Effector memory CD4-positive, alpha-beta T cell (primary cell): ENCODE data around the gene TNXB.

ENCODE experiments used
- DNase-seq, 3 donors: peaks; one replicate each; pipeline ENCODE4 v3.0.0-alpha.2; 2020
- H3K27ac ChIP-seq: 2 replicates; pipeline ENCODE4 v1.7.0; 2013; ENCODE audit warnings: mild to moderate bottlenecking, low read length, moderate library complexity; ENCODE audit not compliant: insufficient read depth, poor library complexity, severe bottlenecking
- H3K27me3 ChIP-seq: replicated peaks from 2 replicates; pipeline ENCODE4 v1.7.0; 2013; ENCODE audit warnings: mild to moderate bottlenecking, low read length; ENCODE audit not compliant: insufficient read depth, control insufficient read depth, poor library complexity, severe bottlenecking
- H3K36me3 ChIP-seq: 2 replicates; pipeline ENCODE4 v1.7.0; 2013; ENCODE audit warnings: mild to moderate bottlenecking, low read length, moderate library complexity; ENCODE audit not compliant: control insufficient read depth, insufficient read depth
- H3K4me1 ChIP-seq: 2 replicates; pipeline ENCODE4 v1.7.0; 2013; ENCODE audit warnings: low read length, mild to moderate bottlenecking; ENCODE audit not compliant: control insufficient read depth, insufficient read depth, poor library complexity, severe bottlenecking
- H3K4me3 ChIP-seq: 2 replicates; pipeline ENCODE4 v1.7.0; 2013; ENCODE audit warnings: low read length, low read depth, mild to moderate bottlenecking; ENCODE audit not compliant: insufficient read depth, poor library complexity, severe bottlenecking
- H3K9me3 ChIP-seq: 2 replicates; pipeline ENCODE4 v1.7.0; 2013; ENCODE audit warnings: mild to moderate bottlenecking, low read length, moderate library complexity; ENCODE audit not compliant: control insufficient read depth
- total RNA-seq, 3 donors: gene quantifications; one replicate each; lab custom pipeline; 2026; lab: John Stamatoyannopoulos, UW

TNXB gene, protein sequence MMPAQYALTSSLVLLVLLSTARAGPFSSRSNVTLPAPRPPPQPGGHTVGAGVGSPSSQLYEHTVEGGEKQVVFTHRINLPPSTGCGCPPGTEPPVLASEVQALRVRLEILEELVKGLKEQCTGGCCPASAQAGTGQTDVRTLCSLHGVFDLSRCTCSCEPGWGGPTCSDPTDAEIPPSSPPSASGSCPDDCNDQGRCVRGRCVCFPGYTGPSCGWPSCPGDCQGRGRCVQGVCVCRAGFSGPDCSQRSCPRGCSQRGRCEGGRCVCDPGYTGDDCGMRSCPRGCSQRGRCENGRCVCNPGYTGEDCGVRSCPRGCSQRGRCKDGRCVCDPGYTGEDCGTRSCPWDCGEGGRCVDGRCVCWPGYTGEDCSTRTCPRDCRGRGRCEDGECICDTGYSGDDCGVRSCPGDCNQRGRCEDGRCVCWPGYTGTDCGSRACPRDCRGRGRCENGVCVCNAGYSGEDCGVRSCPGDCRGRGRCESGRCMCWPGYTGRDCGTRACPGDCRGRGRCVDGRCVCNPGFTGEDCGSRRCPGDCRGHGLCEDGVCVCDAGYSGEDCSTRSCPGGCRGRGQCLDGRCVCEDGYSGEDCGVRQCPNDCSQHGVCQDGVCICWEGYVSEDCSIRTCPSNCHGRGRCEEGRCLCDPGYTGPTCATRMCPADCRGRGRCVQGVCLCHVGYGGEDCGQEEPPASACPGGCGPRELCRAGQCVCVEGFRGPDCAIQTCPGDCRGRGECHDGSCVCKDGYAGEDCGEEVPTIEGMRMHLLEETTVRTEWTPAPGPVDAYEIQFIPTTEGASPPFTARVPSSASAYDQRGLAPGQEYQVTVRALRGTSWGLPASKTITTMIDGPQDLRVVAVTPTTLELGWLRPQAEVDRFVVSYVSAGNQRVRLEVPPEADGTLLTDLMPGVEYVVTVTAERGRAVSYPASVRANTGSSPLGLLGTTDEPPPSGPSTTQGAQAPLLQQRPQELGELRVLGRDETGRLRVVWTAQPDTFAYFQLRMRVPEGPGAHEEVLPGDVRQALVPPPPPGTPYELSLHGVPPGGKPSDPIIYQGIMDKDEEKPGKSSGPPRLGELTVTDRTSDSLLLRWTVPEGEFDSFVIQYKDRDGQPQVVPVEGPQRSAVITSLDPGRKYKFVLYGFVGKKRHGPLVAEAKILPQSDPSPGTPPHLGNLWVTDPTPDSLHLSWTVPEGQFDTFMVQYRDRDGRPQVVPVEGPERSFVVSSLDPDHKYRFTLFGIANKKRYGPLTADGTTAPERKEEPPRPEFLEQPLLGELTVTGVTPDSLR (N-terminal part only)
- 3.5 to 5.9 (median 5.7) reads per million in 3 donors for total RNA-seq

DNA sequence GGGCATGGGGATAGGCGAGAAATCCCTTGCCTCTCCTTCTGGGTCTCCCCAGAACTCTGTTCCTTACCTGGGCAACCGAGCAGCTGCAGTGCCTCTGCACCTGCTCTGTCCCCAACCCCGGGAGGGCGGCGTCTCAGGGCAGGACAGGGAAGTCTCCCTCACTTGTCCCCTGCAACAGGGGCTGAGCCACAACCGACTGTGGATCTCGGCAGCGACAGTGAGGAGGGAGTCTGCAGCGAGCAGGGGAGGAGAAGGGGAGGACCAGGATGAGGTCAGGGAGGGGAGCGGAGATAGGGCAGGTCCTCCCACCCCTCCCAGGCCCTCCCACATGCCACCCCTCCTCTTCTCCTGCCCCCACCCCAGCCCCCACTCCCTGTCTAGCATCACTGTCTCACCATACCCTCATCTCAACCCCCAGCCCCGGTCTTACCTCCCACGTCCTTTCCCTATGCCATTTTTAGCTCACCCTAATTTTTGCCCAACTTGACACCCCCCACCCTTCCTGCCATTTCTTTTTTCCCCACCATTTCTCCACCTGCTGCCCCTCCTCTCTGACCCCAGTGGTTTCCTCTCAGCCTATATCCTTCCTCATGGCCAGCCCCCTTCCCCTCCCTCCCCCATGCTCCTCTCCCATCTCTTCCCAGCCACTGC is at the start of gene TNXB:
Gene TNXB, minus strand, starts transcription at position 225 of the 651 bp plus-strand sequence. CDS start 11,140 bp downstream, outside the sequence.
- DNase-seq = no peak
- Histone ChIP-seq H3K4me1 (peaks cover 16% of the 10 kb centered on the region), H3K9me3 (no peaks in the 10 kb centered on the region), H3K27ac (no peak within 1 kb of the TSS), H3K4me3 (no peak within 1 kb of the TSS), H3K27me3 (peaks cover 2% of the 10 kb centered on the region), H3K36me3 (no peaks in the 10 kb centered on the region)

DNA sequence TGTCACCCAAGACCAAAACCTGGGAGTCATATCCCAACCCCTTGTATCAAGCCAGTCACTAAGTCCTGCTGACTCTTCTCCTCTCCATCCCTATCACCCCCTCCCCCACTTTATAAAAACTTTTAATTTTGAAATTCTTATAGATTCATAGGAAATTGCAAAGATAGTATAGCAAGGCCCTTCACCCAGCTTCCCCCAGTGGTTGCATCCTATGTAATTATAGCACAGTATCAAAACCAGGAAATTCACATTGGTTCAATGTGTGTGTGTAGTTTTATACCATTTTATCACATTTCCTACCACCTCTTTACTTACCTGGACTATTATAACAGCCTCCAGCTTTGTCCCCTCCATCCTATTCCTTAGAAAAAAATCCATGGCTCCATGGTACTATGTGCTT is 48.9 kb upstream of the TNXB start:
- Histone ChIP-seq H3K4me1 (peaks cover 14% of the 10 kb centered on the region), H3K27ac (no peak overlapping the region), H3K4me3 (no peak overlapping the region), H3K36me3 (no peaks in the 10 kb centered on the region), H3K27me3 (no peaks in the 10 kb centered on the region), H3K9me3 (no peaks in the 10 kb centered on the region)
- no peak for DNase-seq

DNA sequence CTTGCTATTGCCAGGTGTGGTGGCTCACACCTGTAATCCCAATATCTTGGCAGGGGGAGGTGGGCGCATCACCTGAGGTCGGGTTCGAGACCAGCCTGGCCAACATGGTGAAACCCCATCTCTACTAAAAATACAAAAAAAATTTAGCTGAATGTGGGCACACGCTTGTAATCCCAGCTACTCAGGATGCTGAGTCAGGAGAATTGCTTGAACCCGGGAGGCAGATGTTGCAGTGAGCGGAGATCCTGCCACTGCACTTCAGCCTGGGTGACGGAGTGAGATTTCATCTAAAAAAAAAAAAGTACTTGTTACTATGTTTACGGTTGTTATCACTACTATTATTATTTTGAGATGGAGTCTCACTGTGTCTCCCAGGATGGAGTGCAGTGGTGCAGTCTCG is 47.8 kb upstream of the TNXB start:
- no peaks in the 10 kb centered on the region for H3K9me3 ChIP-seq
- DNase-seq = no peak
- H3K27ac ChIP-seq = no peak overlapping the region

DNA sequence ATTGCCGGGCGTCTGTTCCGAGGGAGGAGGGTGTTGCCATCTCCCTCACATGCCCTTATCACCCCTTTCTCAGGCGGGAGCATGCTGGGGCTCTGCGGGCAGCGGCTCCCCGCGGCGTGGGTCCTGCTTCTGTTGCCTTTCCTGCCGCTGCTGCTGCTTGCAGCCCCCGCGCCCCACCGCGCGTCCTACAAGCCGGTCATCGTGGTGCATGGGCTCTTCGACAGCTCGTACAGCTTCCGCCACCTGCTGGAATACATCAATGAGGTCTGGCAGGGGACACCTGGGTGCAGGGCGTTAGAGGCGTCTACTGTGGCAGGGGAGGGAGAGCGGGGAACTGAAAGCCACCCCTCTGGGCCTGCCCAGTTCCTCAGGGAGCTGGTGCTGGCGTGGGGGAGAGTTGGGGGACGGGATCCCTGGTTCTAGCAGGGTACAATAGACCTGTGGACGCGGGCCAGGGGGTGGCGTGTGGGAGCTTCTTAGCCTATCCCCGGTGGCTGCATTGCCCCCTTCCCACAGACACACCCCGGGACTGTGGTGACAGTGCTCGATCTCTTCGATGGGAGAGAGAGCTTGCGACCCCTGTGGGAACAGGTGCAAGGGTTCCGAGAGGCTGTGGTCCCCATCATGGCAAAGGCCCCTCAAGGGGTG is 45.5 kb upstream of the TNXB start:
- peaks cover 14% of the 10 kb centered on the region for H3K4me1 ChIP-seq
- peak overlapping the region; percentile 61 for H3K27ac ChIP-seq
- no peaks in the 10 kb centered on the region for H3K27me3 ChIP-seq
- DNase-seq = peak; percentile 35 to 45 (median 41)
- H3K36me3 ChIP-seq = no peaks in the 10 kb centered on the region
- no peaks in the 10 kb centered on the region for H3K9me3 ChIP-seq
- H3K4me3 ChIP-seq = peak overlapping the region; percentile 67

More for the DNA sequence above, 47.8 kb upstream of the TNXB start:
- H3K4me1 ChIP-seq = peaks cover 14% of the 10 kb centered on the region
- H3K36me3 ChIP-seq = no peaks in the 10 kb centered on the region
- no peaks in the 10 kb centered on the region for H3K27me3 ChIP-seq
- no peak overlapping the region for H3K4me3 ChIP-seq

DNA sequence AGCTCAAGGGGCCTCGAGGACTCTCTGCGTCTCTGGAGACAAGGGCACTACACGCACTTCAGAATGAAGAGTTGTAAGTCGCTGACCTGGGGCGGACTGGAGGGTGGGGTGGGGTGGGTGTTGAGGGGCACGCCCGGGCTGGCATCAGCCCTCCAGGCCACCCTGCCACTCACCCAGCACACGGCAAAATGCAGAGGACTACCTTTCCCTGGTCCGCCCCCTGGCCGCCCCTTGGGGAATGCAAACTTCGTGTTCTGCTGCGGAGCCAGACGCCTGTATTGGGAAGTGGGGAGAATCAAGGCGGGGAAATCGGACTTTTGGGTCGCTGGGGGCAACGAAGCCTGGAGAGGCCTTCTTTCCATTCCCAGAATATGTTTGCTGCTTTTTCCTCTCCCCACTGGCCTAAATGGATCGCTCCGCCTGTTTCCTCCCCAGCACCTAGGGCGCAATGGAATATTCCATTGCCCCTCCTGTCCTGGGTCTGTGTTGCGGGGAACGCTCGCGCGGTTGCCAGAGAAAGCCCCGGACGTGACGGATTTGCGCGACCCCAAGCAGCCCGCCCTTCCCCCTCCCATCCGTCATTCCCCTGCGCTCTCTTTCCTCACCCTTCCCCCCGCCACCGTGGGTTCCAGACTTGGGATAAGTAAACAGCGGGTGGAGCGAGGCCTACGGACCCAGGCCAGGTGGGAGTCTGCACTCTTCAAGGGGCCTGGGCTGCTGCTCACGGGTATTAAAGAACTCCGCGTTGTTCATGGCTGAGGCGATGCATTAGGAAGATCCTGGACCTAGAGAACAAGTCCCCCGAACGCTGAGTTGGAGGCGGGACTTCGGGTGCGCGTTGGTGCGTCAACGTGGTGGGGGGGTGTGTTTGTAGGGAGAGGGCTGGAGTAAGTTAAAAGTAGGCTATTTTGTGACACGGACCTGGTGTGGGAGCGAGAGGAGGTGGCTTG is 44.7 kb upstream of the TNXB start, which contains the start of gene PPT2:
Gene PPT2, plus strand, starts transcription at position 578 of the 950 bp plus-strand sequence. CDS start 454 bp downstream, outside the sequence.
- peak; percentile 36 to 49 (median 44) for DNase-seq
- Histone ChIP-seq H3K27me3 (peaks cover 7% of the 10 kb centered on the region), H3K27ac (peak within 1 kb of the TSS; percentile 61), H3K4me3 (peak within 1 kb of the TSS; percentile 67), H3K9me3 (no peaks in the 10 kb centered on the region), H3K36me3 (no peaks in the 10 kb centered on the region), H3K4me1 (peaks cover 19% of the 10 kb centered on the region)

DNA sequence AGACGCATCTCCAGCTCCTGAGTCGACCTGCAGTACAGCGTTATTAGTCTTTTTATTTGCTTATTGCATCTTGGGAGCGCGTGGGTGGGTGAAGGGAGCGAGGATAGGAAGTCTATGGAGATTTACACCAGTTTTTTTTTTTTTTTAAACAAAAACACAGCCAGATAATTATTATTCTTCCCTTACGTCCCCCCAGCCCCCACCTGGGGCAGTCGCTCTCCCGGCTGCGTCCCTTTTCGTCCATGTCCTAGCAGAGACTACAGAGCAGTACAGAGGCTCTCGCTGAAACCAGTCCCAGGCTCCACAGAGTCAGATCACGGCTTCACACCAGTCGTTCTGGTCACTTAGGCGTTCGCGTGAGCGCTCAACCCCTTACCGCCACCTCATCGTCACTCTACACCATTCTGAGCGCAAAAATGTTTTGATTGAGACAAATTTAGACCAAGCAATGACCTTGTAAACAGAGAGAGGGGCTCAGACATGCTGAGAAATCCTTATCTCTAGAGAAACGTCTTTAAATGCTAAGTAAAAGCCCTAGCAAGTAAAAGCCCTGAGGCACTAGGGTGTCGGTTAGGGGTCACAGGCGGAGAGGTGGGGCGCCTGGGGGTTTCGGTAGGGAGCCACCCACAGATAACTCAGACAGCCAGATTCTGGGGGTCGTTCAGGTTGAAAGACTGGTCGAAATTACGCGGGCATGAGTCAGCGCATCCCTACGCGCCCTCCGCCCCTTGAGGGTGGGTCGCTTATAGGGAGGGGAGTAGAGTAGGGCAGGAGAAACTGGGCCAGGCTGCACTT is 43.8 kb upstream of the TNXB start:
- H3K4me3 ChIP-seq = no peak overlapping the region
- DNase-seq = no peak
- no peaks in the 10 kb centered on the region for H3K9me3 ChIP-seq
- peaks cover 21% of the 10 kb centered on the region for H3K4me1 ChIP-seq
- H3K36me3 ChIP-seq = no peaks in the 10 kb centered on the region
- no peak overlapping the region for H3K27ac ChIP-seq
- H3K27me3 ChIP-seq = peaks cover 11% of the 10 kb centered on the region

DNA sequence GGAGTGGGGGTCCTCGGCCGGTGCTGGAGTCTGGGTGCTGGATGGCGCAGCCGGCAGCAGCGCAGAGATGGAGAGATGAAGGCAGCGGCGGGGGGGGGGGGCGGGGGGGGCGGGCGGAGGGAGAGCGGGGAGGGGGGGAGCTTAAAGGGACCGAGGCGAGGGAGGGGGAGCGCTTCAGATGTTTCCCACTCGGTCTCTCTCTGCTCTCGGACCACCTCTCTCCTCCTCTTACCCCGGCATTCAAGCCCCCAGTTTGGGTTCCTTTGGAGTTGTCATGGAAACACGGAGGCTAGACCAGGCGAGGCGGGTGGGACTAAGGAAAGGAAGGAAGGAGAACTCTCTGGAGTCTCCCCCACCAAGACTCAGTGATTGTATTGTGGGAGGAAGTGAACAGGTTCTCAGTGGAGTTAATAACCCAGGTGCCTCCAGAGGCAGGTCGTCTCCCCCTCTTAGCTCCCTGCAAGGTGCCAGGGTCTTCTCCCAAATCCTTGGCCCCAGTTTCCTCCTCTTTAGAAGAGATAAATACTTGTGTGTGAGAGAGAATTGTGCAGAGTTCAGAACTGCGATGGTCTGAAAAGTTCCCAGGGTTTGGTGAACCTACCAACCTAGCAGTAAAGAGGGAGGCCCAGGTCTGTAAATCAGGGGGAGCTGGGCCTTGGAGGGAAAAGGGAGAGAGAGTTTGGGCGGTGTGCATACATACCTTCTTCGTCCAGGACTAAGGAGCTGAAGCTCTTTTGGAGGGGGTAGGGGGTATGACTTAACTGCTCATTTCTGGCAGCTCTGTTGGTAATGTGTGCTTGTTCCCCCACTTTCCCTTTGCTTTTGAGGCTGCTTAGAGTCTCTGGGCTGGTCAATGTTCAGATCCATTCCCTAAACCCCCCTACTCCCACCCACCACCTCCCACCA is 43.0 kb upstream of the TNXB start, which contains the start of gene PRRT1:
Gene PRRT1, minus strand, starts transcription at position 77 of the 906 bp plus-strand sequence. CDS start 112 bp downstream, outside the sequence.
- Histone ChIP-seq H3K4me1 (peaks cover 21% of the 10 kb centered on the region), H3K36me3 (no peaks in the 10 kb centered on the region), H3K27me3 (peaks cover 11% of the 10 kb centered on the region), H3K27ac (no peak within 1 kb of the TSS), H3K4me3 (no peak within 1 kb of the TSS), H3K9me3 (no peaks in the 10 kb centered on the region)
- no peak for DNase-seq
